SK-N-SH treated with all-trans-retinoic acid at 6 μM for 48 hours (cell line): ENCODE results near the gene EPB41L5.
"Not testable (repeated sequence)": the region's sequence is repeated elsewhere in the genome, so short reads cannot be mapped to it uniquely, and the experiment has no call there.

Experiments
- ATAC-seq: fragments of 200-7000 bp; cut with Tn5 transposase; 3 replicates; pipeline ENCODE4 v1.9.1; 2020; ENCODE audit warnings: mild to moderate bottlenecking, moderate library complexity
- ARNTL ChIP-seq: fragments of 450-650 bp; formaldehyde crosslinking; IDR thresholded peaks from 2 replicates; pipeline ENCODE4 v1.5.0; 2020; ENCODE audit warnings: low read depth, mild to moderate bottlenecking, moderate library complexity, borderline replicate concordance
- BACH2 ChIP-seq: fragments of 250-450 bp; sonication (Bioruptor Pico); IDR thresholded peaks from 2 replicates; pipeline ENCODE4 v1.9.0; 2021; ENCODE audit warnings: mild to moderate bottlenecking, borderline replicate concordance
- CSDC2 ChIP-seq: fragments of 250-450 bp; sonication (Bioruptor Pico); IDR thresholded peaks from 2 replicates; pipeline ENCODE4 v1.5.0; 2020; ENCODE audit warnings: mild to moderate bottlenecking, moderate library complexity
- ESRRG ChIP-seq: fragments of 250-450 bp; sonication (Bioruptor Pico); IDR thresholded peaks from 2 replicates; pipeline ENCODE4 v1.6.1; 2021; ENCODE audit warnings: mild to moderate bottlenecking
- GLIS3 ChIP-seq: fragments of 250-450 bp; sonication (Bioruptor Pico); IDR thresholded peaks from 2 replicates; pipeline ENCODE4 v1.5.0; 2020; ENCODE audit warnings: mild to moderate bottlenecking, moderate library complexity
- ISL1 ChIP-seq: fragments of 250-450 bp; sonication (Bioruptor Pico); IDR thresholded peaks from 2 replicates; pipeline ENCODE4 v2.1.2; 2022; ENCODE audit warnings: mild to moderate bottlenecking, moderate library complexity
- PPARA ChIP-seq: fragments of 250-450 bp; sonication (Bioruptor Pico); IDR thresholded peaks from 2 replicates; pipeline ENCODE4 v1.5.0; 2020; ENCODE audit warnings: mild to moderate bottlenecking, borderline replicate concordance
- RARB ChIP-seq: fragments of 250-450 bp; sonication (Bioruptor Pico); IDR thresholded peaks from 2 replicates; pipeline ENCODE4 v1.8.0; 2021; ENCODE audit warnings: mild to moderate bottlenecking, moderate library complexity
- SNAI2 ChIP-seq: fragments of 250-450 bp; sonication (Bioruptor Pico); IDR thresholded peaks from 2 replicates; pipeline ENCODE4 v1.5.0; 2020; ENCODE audit warnings: mild to moderate bottlenecking, moderate library complexity
- TCF4 ChIP-seq: fragments of 250-450 bp; sonication (Bioruptor Pico); IDR thresholded peaks from 2 replicates; pipeline ENCODE4 v1.8.0; 2021; ENCODE audit warnings: mild to moderate bottlenecking, moderate library complexity, borderline replicate concordance
- TOX ChIP-seq: fragments of 250-450 bp; sonication (Bioruptor Pico); IDR thresholded peaks from 2 replicates; pipeline ENCODE4 v1.8.0; 2021; ENCODE audit warnings: mild to moderate bottlenecking, moderate library complexity, borderline replicate concordance
- ZC3H10 ChIP-seq: fragments of 250-450 bp; sonication (Bioruptor Pico); IDR thresholded peaks from 2 replicates; pipeline ENCODE4 v1.5.1; 2021; ENCODE audit warnings: mild to moderate bottlenecking, moderate library complexity
- ZFP3 ChIP-seq: fragments of 250-450 bp; sonication (Bioruptor Pico); IDR thresholded peaks from 2 replicates; pipeline ENCODE4 v1.5.0; 2020; ENCODE audit warnings: mild to moderate bottlenecking, moderate library complexity
- ZFP30 ChIP-seq: fragments of 450-650 bp; formaldehyde crosslinking; IDR thresholded peaks from 2 replicates; pipeline ENCODE4 v1.5.0; 2022; ENCODE audit warnings: mild to moderate bottlenecking, moderate library complexity
- ZNF70 ChIP-seq: fragments of 450-650 bp; formaldehyde crosslinking; IDR thresholded peaks from 2 replicates; pipeline ENCODE4 v1.5.0; 2020; ENCODE audit warnings: mild to moderate bottlenecking, moderate library complexity
- ZNF8 ChIP-seq: fragments of 450-650 bp; formaldehyde crosslinking; IDR thresholded peaks from 2 replicates; pipeline ENCODE4 v1.5.0; 2020; ENCODE audit warnings: mild to moderate bottlenecking, moderate library complexity
- TF ChIP-seq, protein P1 (sequence below): fragments of 250-450 bp; sonication (Bioruptor Pico); IDR thresholded peaks from 2 replicates; pipeline ENCODE4 v1.5.1; 2021; ENCODE audit warnings: mild to moderate bottlenecking, moderate library complexity
- TF ChIP-seq, protein P2 (sequence below): fragments of 250-450 bp; sonication (Bioruptor Pico); IDR thresholded peaks from 2 replicates; pipeline ENCODE4 v1.8.0; 2020; ENCODE audit warnings: mild to moderate bottlenecking, moderate library complexity, borderline replicate concordance
- TF ChIP-seq, protein P3 (sequence below): fragments of 250-450 bp; sonication (Bioruptor Pico); IDR thresholded peaks from 2 replicates; pipeline ENCODE4 v1.5.0; 2020; ENCODE audit warnings: mild to moderate bottlenecking, moderate library complexity
- TF ChIP-seq, protein P4 (sequence below): fragments of 250-450 bp; sonication (Bioruptor Pico); IDR thresholded peaks from 2 replicates; pipeline ENCODE4 v1.5.1; 2020; ENCODE audit warnings: low read depth, mild to moderate bottlenecking, moderate library complexity
- TF ChIP-seq, protein P5 (sequence below): fragments of 250-450 bp; sonication (Bioruptor Pico); IDR thresholded peaks from 2 replicates; pipeline ENCODE4 v1.8.0; 2021; ENCODE audit warnings: low read depth, mild to moderate bottlenecking, moderate library complexity, borderline replicate concordance

Gene EPB41L5

DNA sequence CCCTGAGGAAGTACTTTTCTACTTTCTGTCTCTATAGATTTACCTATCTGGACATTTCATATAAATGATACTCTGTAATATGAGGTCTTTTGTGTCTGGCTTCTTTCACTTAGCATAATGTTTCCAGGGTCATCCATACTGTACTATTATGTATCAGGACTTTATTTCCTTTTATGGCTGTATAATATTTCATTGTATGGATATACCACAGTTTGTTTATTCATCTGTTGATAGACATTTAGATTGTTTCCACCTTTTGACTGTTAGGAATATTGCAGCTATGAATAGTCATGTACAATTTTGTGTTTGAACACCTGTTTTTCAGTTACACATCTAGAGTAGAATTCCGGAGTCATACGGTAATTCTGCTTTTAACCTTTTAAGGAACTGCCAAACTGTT is 136.5 kb downstream of the EPB41L5 start:
- peak; percentile 96 for TF ChIP-seq ZNF8 (CRISPR knock-in tag)
- TF ChIP-seq CSDC2 (CRISPR knock-in tag) = no peak
- no peak for ATAC-seq

DNA sequence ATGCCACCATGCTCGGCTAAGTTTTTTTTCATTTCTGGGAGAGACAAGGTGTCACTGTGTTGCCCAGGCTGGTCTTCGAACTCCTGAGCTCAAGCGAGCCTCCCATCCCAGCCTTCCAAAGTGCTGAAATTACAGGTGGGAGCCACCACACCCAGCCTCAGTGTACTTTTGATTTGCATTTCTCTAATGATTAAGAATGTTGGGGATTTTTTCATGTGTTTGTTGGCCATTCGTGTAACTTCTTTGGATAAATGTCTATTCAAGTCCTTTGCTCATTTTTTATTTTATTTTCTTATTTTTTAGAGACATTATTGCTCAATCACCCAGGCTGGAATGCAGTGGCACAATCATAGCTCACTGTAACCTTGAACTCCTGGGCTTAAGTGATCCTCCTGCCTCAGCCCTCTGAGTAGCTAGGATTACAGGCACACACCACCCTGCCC is 137.2 kb downstream of the EPB41L5 start:
- TF ChIP-seq TCF4 (CRISPR knock-in tag) (no peak), CSDC2 (CRISPR knock-in tag) (no peak), PPARA (CRISPR knock-in tag) (no peak), SNAI2 (CRISPR knock-in tag) (no peak), BACH2 (CRISPR knock-in tag) (no peak), GLIS3 (CRISPR knock-in tag) (no peak), TOX (no peak)
- TF ChIP-seq, protein P1, sequence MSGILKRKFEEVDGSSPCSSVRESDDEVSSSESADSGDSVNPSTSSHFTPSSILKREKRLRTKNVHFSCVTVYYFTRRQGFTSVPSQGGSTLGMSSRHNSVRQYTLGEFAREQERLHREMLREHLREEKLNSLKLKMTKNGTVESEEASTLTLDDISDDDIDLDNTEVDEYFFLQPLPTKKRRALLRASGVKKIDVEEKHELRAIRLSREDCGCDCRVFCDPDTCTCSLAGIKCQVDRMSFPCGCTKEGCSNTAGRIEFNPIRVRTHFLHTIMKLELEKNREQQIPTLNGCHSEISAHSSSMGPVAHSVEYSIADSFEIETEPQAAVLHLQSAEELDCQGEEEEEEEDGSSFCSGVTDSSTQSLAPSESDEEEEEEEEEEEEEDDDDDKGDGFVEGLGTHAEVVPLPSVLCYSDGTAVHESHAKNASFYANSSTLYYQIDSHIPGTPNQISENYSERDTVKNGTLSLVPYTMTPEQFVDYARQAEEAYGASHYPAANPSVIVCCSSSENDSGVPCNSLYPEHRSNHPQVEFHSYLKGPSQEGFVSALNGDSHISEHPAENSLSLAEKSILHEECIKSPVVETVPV (CRISPR knock-in tag) = no peak
- ATAC-seq = no peak

DNA sequence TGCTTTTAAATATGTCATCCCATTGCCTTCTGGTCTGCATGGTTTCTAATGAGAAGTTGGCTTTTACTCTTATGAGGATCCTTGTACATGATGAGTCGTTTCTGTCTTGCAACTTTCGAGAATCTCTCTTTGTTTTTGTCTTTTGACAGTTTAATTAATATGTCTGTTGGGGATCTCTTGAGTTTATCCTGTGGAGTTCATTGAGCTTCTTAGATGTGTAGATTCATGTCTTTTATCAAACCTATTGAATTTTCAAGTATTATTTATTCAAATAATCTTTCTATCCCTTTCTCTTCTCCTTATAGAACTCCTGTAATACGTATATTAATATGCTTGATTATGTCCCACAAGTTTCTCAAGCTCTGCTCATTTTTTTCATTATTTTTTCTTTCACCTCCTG is 142.4 kb downstream of the EPB41L5 start:
- ATAC-seq = no peak
- TF ChIP-seq ESRRG (CRISPR knock-in tag) = no peak
- TF ChIP-seq, protein P2, sequence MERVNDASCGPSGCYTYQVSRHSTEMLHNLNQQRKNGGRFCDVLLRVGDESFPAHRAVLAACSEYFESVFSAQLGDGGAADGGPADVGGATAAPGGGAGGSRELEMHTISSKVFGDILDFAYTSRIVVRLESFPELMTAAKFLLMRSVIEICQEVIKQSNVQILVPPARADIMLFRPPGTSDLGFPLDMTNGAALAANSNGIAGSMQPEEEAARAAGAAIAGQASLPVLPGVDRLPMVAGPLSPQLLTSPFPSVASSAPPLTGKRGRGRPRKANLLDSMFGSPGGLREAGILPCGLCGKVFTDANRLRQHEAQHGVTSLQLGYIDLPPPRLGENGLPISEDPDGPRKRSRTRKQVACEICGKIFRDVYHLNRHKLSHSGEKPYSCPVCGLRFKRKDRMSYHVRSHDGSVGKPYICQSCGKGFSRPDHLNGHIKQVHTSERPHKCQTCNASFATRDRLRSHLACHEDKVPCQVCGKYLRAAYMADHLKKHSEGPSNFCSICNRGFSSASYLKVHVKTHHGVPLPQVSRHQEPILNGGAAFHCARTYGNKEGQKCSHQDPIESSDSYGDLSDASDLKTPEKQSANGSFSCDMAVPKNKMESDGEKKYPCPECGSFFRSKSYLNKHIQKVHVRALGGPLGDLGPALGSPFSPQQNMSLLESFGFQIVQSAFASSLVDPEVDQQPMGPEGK (CRISPR knock-in tag) = no peak
- no peak for TF ChIP-seq RARB
- no peak for TF ChIP-seq ZFP30
- TF ChIP-seq, protein P3, sequence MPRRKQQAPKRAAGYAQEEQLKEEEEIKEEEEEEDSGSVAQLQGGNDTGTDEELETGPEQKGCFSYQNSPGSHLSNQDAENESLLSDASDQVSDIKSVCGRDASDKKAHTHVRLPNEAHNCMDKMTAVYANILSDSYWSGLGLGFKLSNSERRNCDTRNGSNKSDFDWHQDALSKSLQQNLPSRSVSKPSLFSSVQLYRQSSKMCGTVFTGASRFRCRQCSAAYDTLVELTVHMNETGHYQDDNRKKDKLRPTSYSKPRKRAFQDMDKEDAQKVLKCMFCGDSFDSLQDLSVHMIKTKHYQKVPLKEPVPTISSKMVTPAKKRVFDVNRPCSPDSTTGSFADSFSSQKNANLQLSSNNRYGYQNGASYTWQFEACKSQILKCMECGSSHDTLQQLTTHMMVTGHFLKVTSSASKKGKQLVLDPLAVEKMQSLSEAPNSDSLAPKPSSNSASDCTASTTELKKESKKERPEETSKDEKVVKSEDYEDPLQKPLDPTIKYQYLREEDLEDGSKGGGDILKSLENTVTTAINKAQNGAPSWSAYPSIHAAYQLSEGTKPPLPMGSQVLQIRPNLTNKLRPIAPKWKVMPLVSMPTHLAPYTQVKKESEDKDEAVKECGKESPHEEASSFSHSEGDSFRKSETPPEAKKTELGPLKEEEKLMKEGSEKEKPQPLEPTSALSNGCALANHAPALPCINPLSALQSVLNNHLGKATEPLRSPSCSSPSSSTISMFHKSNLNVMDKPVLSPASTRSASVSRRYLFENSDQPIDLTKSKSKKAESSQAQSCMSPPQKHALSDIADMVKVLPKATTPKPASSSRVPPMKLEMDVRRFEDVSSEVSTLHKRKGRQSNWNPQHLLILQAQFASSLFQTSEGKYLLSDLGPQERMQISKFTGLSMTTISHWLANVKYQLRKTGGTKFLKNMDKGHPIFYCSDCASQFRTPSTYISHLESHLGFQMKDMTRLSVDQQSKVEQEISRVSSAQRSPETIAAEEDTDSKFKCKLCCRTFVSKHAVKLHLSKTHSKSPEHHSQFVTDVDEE = no peak
- TF ChIP-seq TOX = no peak
- no peak for TF ChIP-seq ZNF8 (CRISPR knock-in tag)
- TF ChIP-seq, protein P4, sequence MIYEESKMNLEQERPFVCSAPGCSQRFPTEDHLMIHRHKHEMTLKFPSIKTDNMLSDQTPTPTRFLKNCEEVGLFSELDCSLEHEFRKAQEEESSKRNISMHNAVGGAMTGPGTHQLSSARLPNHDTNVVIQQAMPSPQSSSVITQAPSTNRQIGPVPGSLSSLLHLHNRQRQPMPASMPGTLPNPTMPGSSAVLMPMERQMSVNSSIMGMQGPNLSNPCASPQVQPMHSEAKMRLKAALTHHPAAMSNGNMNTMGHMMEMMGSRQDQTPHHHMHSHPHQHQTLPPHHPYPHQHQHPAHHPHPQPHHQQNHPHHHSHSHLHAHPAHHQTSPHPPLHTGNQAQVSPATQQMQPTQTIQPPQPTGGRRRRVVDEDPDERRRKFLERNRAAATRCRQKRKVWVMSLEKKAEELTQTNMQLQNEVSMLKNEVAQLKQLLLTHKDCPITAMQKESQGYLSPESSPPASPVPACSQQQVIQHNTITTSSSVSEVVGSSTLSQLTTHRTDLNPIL (CRISPR knock-in tag) = no peak
- TF ChIP-seq ISL1 (CRISPR knock-in tag) = no peak
- TF ChIP-seq ZFP3 (CRISPR knock-in tag) = no peak
- no peak for TF ChIP-seq SNAI2 (CRISPR knock-in tag)
- no peak for TF ChIP-seq ZC3H10 (CRISPR knock-in tag)
- TF ChIP-seq, protein P5, sequence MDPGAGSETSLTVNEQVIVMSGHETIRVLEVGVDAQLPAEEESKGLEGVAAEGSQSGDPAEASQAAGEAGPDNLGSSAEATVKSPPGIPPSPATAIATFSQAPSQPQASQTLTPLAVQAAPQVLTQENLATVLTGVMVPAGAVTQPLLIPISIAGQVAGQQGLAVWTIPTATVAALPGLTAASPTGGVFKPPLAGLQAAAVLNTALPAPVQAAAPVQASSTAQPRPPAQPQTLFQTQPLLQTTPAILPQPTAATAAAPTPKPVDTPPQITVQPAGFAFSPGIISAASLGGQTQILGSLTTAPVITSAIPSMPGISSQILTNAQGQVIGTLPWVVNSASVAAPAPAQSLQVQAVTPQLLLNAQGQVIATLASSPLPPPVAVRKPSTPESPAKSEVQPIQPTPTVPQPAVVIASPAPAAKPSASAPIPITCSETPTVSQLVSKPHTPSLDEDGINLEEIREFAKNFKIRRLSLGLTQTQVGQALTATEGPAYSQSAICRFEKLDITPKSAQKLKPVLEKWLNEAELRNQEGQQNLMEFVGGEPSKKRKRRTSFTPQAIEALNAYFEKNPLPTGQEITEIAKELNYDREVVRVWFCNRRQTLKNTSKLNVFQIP = no peak
- no peak for TF ChIP-seq PPARA (CRISPR knock-in tag)
- TF ChIP-seq TCF4 (CRISPR knock-in tag) = no peak
- no peak for TF ChIP-seq CSDC2 (CRISPR knock-in tag)
- TF ChIP-seq BACH2 (CRISPR knock-in tag) = no peak
- TF ChIP-seq, protein P1 (CRISPR knock-in tag) = no peak
- TF ChIP-seq ARNTL (CRISPR knock-in tag) = no peak
- no peak for TF ChIP-seq ZNF70

DNA sequence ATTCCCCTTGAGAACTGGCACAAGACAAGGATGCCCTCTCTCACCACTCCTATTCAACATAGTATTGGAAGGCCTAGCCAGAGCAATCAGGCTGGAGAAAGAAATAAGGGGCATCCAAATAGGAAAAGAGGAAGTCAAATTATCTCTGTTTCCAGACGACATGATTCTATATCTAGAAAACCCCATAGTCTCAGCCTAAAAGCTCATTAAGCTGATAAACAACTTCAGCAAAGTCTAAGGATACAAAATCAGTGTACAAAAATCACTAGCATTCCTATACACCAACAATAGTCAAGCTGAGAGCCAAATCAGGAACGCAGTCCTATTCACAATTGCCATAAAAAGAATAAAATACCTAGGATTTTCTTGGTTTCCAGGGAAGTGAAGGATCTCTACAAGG is 145.8 kb downstream of the EPB41L5 start:
- ATAC-seq = not testable (repeated sequence)
